ENCODE results near the gene RBBP8.

- TF ChIP-seq CTCF (IDR thresholded peaks at IDR 0.05) = no peak
- no peak for TF ChIP-seq POLR2AphosphoS5 (IDR thresholded peaks at IDR 0.05)
These were observed 40.9 kb downstream of the RBBP8 start for GRCh38 chr18:22974001-22974400.

All from stomach (tissue), 4 donors.